HepG2 (cell line): Measurements from ENCODE around the gene RNASE4. TPM values are rescaled to one million over a fixed set of nuclear protein-coding genes. Genes with fewer than 3 reads are reported as not detected.
A peak's percentile ranks its signal among the peaks of the same experiment; 100 is the strongest.

Experiments used
- ASH2L ChIP-seq: fragments of 300-600, 200-600 bp; sonication (generic); IDR thresholded peaks from 2 replicates; pipeline ENCODE4 v1.7.0; 2017; ENCODE audit warnings: low read depth, mild to moderate bottlenecking, moderate library complexity, mixed read lengths, low read length; ENCODE audit not compliant: insufficient read length
- FOXA1 ChIP-seq, 2 experiments: fragments of 450-650 bp in 1 of 2; sonication (generic) in 1 of 2; formaldehyde crosslinking in 1 of 2; IDR thresholded peaks; 2 replicates each; pipeline versions ENCODE4 v1.4.0 to v1.6.1; 2016 to 2020; ENCODE audit warnings: missing genetic modification reagents in 1 of 2
- HNF4A ChIP-seq: sonication (generic); formaldehyde crosslinking; IDR thresholded peaks from 2 replicates; pipeline ENCODE4 v1.4.0; 2020; ENCODE audit warnings: missing genetic modification reagents
- MIER3 ChIP-seq: IDR thresholded peaks from 2 replicates; pipeline ENCODE4 v1.6.1; 2016; ENCODE audit warnings: missing compliant biosample characterization, borderline replicate concordance
- NCOA5 ChIP-seq: sonication (generic); formaldehyde crosslinking; IDR thresholded peaks from 2 replicates; pipeline ENCODE4 v1.4.0; 2020; ENCODE audit warnings: missing genetic modification reagents
- RXRB ChIP-seq: IDR thresholded peaks from 2 replicates; pipeline ENCODE4 v1.6.1; 2016; ENCODE audit warnings: borderline replicate concordance, missing genetic modification reagents, missing compliant biosample characterization
- TBL1XR1 ChIP-seq: fragments of 150-350 bp; IDR thresholded peaks from 2 replicates; pipeline ENCODE4 v1.6.1; 2014; ENCODE audit warnings: borderline replicate concordance, low read length; ENCODE audit not compliant: partially characterized antibody
- ZNF34 ChIP-seq: sonication (generic); formaldehyde crosslinking; IDR thresholded peaks from 2 replicates; pipeline ENCODE4 v1.4.0; 2020; ENCODE audit warnings: mild to moderate bottlenecking, missing genetic modification reagents, borderline replicate concordance
- ZNF564 ChIP-seq: sonication (generic); formaldehyde crosslinking; IDR thresholded peaks from 2 replicates; pipeline ENCODE4 v1.8.1; 2023; ENCODE audit warnings: mild to moderate bottlenecking, missing genetic modification reagents
- ZNF746 ChIP-seq: sonication (generic); formaldehyde crosslinking; IDR thresholded peaks from 2 replicates; pipeline ENCODE4 v1.8.0; 2022; ENCODE audit warnings: mild to moderate bottlenecking, missing genetic modification reagents
- ZNF891 ChIP-seq: sonication (generic); formaldehyde crosslinking; IDR thresholded peaks from 2 replicates; pipeline ENCODE4 v1.5.0; 2020; ENCODE audit warnings: mild to moderate bottlenecking, missing genetic modification reagents
- polyA plus RNA-seq, 8 experiments: library from polyadenylated mRNA; depleted of rRNA in 3 of 8; stranded (reverse) in 7 of 8; unstranded in 1 of 8; fragments of >200 nt; fragmentation: Illumina TruSeq in 4 of 8; extraction: Trizol in 4 of 8; gene quantifications; 2 replicates each; pipeline versions ENCODE4 v1.2.1 to v1.2.3, GENCODE V29; 2011 to 2016; ENCODE audit warnings: low read depth in 4 of 8, missing spikeins in 1 of 8, mixed read lengths in 1 of 8; ENCODE audit not compliant: insufficient read depth in 1 of 8
- total RNA-seq, 5 experiments: library from RNA; depleted of rRNA; stranded (reverse); fragments of >200 nt; fragmentation: Illumina TruSeq; extraction: Trizol; gene quantifications; 2 replicates each; pipeline ENCODE4 v1.2.3, GENCODE V29; 2016; ENCODE audit warnings: low read depth in 1 of 5
- TF ChIP-seq, protein P1 (sequence below), 2 experiments: sonication (generic) in 1 of 2; formaldehyde crosslinking in 1 of 2; IDR thresholded peaks; 2 replicates each; pipeline versions ENCODE4 v1.4.0 to v1.6.1; 2016 to 2020; ENCODE audit warnings: borderline replicate concordance in 1 of 2, low read depth in 1 of 2, mild to moderate bottlenecking in 1 of 2, missing genetic modification reagents in 1 of 2
- TF ChIP-seq, protein P2 (sequence below): sonication (generic); formaldehyde crosslinking; IDR thresholded peaks from 2 replicates; pipeline ENCODE4 v1.4.0; 2020; ENCODE audit warnings: missing genetic modification reagents, mild to moderate bottlenecking, borderline replicate concordance
- TF ChIP-seq, protein P3 (sequence below): sonication (generic); formaldehyde crosslinking; conservative IDR thresholded peaks from 2 replicates; pipeline ENCODE4 v1.4.0; 2020; ENCODE audit warnings: missing genetic modification reagents
- TF ChIP-seq, protein P4 (sequence below): sonication (generic); formaldehyde crosslinking; IDR thresholded peaks from 2 replicates; pipeline ENCODE4 v1.4.0; 2020; ENCODE audit warnings: missing genetic modification reagents

The RNASE4 gene
- total and polyA plus RNA-seq, 2 of the 13 experiments (the other 11 are each of a cell fraction or from before 2014, with no cell fraction given): 109 to 983 TPM

DNA sequence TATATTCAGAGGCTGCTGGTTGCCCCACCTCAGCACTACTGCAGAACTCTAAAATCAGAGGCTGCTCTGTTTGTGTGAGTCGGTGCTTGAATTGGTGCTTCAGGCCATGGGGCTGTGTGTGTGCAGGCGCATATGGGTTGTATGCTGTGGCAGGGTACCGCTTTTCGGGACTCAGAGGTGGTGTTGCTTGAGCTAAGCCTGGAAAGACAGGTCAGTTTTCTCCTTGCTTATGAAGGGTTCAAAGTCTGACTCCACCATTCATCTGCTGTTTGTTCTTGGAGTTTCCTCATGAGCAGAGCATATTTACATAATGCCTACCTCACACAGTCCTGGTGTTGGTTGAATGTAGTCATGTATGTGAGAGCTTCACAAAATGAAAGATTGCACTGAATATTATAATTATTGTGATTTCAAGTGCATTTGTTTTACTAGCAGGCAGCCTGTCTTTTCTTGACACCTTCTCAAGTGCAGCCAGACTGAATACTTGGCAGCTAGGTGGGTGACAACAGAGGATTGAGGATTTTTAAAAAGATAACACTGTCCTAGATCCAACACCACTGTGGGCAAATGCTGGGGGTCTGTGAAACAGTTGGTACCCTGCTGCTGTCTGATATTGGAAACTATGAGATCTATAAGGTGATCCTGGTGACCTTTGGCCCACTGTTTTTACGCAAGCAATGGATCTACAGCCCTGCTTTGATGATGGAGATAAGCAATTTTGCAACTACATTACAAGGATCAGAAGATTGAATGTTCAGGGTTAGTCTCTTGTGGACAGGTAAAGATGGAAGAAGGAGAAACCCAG, 3.2 kb downstream of the RNASE4 start (continued):
- TF ChIP-seq, protein P1, sequence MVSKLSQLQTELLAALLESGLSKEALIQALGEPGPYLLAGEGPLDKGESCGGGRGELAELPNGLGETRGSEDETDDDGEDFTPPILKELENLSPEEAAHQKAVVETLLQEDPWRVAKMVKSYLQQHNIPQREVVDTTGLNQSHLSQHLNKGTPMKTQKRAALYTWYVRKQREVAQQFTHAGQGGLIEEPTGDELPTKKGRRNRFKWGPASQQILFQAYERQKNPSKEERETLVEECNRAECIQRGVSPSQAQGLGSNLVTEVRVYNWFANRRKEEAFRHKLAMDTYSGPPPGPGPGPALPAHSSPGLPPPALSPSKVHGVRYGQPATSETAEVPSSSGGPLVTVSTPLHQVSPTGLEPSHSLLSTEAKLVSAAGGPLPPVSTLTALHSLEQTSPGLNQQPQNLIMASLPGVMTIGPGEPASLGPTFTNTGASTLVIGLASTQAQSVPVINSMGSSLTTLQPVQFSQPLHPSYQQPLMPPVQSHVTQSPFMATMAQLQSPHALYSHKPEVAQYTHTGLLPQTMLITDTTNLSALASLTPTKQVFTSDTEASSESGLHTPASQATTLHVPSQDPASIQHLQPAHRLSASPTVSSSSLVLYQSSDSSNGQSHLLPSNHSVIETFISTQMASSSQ (IDR thresholded peaks at IDR 0.05; ENCODE audit: low read depth): no peak; the same call in 1 of the 2 replicates
- TF ChIP-seq, protein P1 (CRISPR knock-in tag; IDR thresholded peaks at IDR 0.05; ENCODE audit: borderline replicate concordance): no peak
- TF ChIP-seq ZNF34 (CRISPR knock-in tag): peak; percentile 47; the same call in 1 of the 2 replicates
- TF ChIP-seq ASH2L: peak; percentile 56
- no peak for TF ChIP-seq NCOA5 (CRISPR knock-in tag)
- TF ChIP-seq, protein P2, sequence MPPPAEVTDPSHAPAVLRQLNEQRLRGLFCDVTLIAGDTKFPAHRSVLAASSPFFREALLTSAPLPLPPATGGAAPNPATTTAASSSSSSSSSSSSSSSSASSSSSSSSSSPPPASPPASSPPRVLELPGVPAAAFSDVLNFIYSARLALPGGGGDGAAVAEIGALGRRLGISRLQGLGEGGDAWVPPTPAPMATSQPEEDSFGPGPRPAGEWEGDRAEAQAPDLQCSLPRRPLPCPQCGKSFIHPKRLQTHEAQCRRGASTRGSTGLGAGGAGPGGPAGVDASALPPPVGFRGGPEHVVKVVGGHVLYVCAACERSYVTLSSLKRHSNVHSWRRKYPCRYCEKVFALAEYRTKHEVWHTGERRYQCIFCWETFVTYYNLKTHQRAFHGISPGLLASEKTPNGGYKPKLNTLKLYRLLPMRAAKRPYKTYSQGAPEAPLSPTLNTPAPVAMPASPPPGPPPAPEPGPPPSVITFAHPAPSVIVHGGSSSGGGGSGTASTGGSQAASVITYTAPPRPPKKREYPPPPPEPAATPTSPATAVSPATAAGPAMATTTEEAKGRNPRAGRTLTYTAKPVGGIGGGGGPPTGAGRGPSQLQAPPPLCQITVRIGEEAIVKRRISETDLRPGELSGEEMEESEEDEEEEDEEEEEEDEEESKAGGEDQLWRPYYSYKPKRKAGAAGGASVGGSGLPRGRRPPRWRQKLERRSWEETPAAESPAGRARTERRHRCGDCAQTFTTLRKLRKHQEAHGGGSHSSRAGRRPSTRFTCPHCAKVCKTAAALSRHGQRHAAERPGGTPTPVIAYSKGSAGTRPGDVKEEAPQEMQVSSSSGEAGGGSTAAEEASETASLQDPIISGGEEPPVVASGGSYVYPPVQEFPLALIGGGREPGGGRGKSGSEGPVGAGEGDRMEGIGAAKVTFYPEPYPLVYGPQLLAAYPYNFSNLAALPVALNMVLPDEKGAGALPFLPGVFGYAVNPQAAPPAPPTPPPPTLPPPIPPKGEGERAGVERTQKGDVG: no peak
- TF ChIP-seq ZNF746: peak; percentile 20; the same call in 1 of the 2 replicates
- peak; percentile 63 for TF ChIP-seq TBL1XR1
- TF ChIP-seq, protein P3, sequence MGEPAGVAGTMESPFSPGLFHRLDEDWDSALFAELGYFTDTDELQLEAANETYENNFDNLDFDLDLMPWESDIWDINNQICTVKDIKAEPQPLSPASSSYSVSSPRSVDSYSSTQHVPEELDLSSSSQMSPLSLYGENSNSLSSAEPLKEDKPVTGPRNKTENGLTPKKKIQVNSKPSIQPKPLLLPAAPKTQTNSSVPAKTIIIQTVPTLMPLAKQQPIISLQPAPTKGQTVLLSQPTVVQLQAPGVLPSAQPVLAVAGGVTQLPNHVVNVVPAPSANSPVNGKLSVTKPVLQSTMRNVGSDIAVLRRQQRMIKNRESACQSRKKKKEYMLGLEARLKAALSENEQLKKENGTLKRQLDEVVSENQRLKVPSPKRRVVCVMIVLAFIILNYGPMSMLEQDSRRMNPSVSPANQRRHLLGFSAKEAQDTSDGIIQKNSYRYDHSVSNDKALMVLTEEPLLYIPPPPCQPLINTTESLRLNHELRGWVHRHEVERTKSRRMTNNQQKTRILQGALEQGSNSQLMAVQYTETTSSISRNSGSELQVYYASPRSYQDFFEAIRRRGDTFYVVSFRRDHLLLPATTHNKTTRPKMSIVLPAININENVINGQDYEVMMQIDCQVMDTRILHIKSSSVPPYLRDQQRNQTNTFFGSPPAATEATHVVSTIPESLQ (CRISPR knock-in tag): no peak; the same call in 1 of the 2 replicates
- peak; percentile 89 for TF ChIP-seq HNF4A (CRISPR knock-in tag)
- 0 out of 2 replicates have a peak, but pooled peaks have one; percentile 29 for TF ChIP-seq FOXA1 (IDR thresholded peaks at IDR 0.05)
- peak; percentile 97 for TF ChIP-seq FOXA1 (CRISPR knock-in tag; IDR thresholded peaks at IDR 0.05)
- TF ChIP-seq ZNF891 (CRISPR knock-in tag): no peak
- TF ChIP-seq ZNF564 (CRISPR knock-in tag): 0 out of 2 replicates have a peak, but pooled peaks have one; percentile 8
- TF ChIP-seq, protein P4, sequence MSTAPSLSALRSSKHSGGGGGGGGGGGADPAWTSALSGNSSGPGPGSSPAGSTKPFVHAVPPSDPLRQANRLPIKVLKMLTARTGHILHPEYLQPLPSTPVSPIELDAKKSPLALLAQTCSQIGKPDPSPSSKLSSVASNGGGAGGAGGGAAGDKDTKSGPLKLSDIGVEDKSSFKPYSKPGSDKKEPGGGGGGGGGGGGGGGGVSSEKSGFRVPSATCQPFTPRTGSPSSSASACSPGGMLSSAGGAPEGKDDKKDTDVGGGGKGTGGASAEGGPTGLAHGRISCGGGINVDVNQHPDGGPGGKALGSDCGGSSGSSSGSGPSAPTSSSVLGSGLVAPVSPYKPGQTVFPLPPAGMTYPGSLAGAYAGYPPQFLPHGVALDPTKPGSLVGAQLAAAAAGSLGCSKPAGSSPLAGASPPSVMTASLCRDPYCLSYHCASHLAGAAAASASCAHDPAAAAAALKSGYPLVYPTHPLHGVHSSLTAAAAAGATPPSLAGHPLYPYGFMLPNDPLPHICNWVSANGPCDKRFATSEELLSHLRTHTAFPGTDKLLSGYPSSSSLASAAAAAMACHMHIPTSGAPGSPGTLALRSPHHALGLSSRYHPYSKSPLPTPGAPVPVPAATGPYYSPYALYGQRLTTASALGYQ: peak; percentile 30; the same call in 1 of the 2 replicates
- peak; percentile 18; the same call in 1 of the 2 replicates for TF ChIP-seq MIER3 (CRISPR knock-in tag)
- TF ChIP-seq RXRB (CRISPR knock-in tag): peak; percentile 90
